ENCODE data around the gene CACNA1C.

The CACNA1C gene

DNA sequence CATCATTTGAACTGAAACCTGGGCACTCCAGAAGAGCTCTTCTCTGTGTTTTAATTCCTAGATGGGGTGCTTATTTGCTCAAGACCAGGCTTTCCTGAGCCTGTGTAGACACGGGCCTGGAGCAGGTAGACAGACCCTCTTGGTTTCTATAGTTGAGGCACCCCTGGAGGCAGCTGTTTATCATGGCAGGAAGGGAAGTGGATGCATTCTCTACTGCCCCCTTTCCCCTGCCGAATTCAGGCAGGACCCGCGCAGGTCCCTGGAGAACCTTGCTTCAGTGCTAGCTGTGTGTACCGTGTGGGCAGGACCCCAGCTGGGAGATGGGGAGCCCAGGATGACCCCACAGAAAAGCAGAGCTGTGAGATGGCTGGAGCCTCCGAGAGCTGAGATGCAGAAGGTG lies 6.0 kb downstream of the CACNA1C start:
- Histone ChIP-seq H3K9ac (ENCODE audit: low read depth, low read length) (no peak overlapping the region), H3K9me3 (replicated peaks; ENCODE audit: low read length) (no peaks in the 10 kb centered on the region), H3K36me3 (ENCODE audit: insufficient read depth, low read length) (no peaks in the 10 kb centered on the region), H3K4me3 (ENCODE audit: low read length) (no peak overlapping the region), H3K27me3 (ENCODE audit: control insufficient read depth, insufficient read depth, low read length) (peaks cover 64% of the 10 kb centered on the region), H3K4me2 (ENCODE audit: low read length) (no peak overlapping the region), H3K4me1 (ENCODE audit: control insufficient read depth, insufficient read depth, low read length) (no peaks in the 10 kb centered on the region)

DNA sequence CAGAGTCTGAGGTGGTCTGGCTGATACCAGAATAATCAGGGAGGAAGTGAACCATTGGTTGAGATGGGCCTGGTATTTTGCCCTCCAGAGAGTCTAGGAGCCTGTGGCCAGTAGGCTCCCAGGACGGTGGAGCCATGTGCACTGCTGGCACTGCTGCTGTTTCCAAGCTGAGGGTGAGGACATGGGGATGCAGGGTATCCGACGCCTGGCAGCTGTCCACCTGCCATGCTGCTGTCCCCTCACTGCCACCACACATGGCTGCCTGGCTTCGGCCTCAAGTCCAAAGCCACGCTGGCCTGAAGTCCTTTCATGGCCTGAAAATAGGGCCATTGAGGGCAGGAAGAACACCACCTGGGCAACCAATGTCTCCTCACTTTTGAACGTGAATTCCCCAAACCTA lies 8.6 kb downstream of the CACNA1C start:
- Histone ChIP-seq H3K4me2 (ENCODE audit: low read length) (no peak overlapping the region), H3K4me3 (ENCODE audit: low read length) (no peak overlapping the region), H3K36me3 (ENCODE audit: insufficient read depth, low read length) (no peaks in the 10 kb centered on the region), H3K4me1 (ENCODE audit: control insufficient read depth, insufficient read depth, low read length) (no peaks in the 10 kb centered on the region), H3K9me3 (replicated peaks; ENCODE audit: low read length) (no peaks in the 10 kb centered on the region), H3K9ac (ENCODE audit: low read depth, low read length) (no peak overlapping the region), H3K27me3 (ENCODE audit: control insufficient read depth, insufficient read depth, low read length) (peaks cover 59% of the 10 kb centered on the region)

- Histone ChIP-seq H3K27me3 (ENCODE audit: control insufficient read depth, insufficient read depth, low read length) (peaks cover 44% of the 10 kb centered on the region), H3K4me3 (ENCODE audit: low read length) (no peak overlapping the region), H3K4me1 (ENCODE audit: control insufficient read depth, insufficient read depth, low read length) (no peaks in the 10 kb centered on the region), H3K9me3 (replicated peaks; ENCODE audit: low read length) (peaks cover 2% of the 10 kb centered on the region), H3K36me3 (ENCODE audit: insufficient read depth, low read length) (no peaks in the 10 kb centered on the region), H3K9ac (ENCODE audit: low read depth, low read length) (no peak overlapping the region), H3K4me2 (ENCODE audit: low read length) (peak overlapping the region; percentile 32)
Observed at GRCh38 chr12:2064071-2064507, 11.3 kb downstream of the CACNA1C start.

GRCh38 chr12:2068653-2069052 lies 15.9 kb downstream of the CACNA1C start:
- peaks cover 9% of the 10 kb centered on the region for H3K9me3 ChIP-seq (replicated peaks; ENCODE audit: low read length)
- no peak overlapping the region for H3K9ac ChIP-seq (ENCODE audit: low read depth, low read length)
- no peak overlapping the region for H3K4me3 ChIP-seq (ENCODE audit: low read length)
- H3K36me3 ChIP-seq (ENCODE audit: insufficient read depth, low read length), result no peaks in the 10 kb centered on the region
- no peaks in the 10 kb centered on the region for H3K4me1 ChIP-seq (ENCODE audit: control insufficient read depth, insufficient read depth, low read length)
- no peak overlapping the region for H3K4me2 ChIP-seq (ENCODE audit: low read length)
- peaks cover 31% of the 10 kb centered on the region for H3K27me3 ChIP-seq (ENCODE audit: control insufficient read depth, insufficient read depth, low read length)

- peaks cover 25% of the 10 kb centered on the region for H3K27me3 ChIP-seq (ENCODE audit: control insufficient read depth, insufficient read depth, low read length)
- no peak overlapping the region for H3K9ac ChIP-seq (ENCODE audit: low read depth, low read length)
- H3K4me1 ChIP-seq (ENCODE audit: control insufficient read depth, insufficient read depth, low read length), result no peaks in the 10 kb centered on the region
- no peak overlapping the region for H3K4me2 ChIP-seq (ENCODE audit: low read length)
- no peak overlapping the region for H3K4me3 ChIP-seq (ENCODE audit: low read length)
- no peaks in the 10 kb centered on the region for H3K36me3 ChIP-seq (ENCODE audit: insufficient read depth, low read length)
- peaks cover 9% of the 10 kb centered on the region for H3K9me3 ChIP-seq (replicated peaks; ENCODE audit: low read length)
Observed at GRCh38 chr12:2070440-2071045, 17.8 kb downstream of the CACNA1C start.

- Histone ChIP-seq H3K4me3 (ENCODE audit: low read length) (no peak overlapping the region), H3K4me2 (ENCODE audit: low read length) (no peak overlapping the region), H3K4me1 (ENCODE audit: control insufficient read depth, insufficient read depth, low read length) (no peaks in the 10 kb centered on the region), H3K9ac (ENCODE audit: low read depth, low read length) (no peak overlapping the region), H3K27me3 (ENCODE audit: control insufficient read depth, insufficient read depth, low read length) (peaks cover 10% of the 10 kb centered on the region), H3K36me3 (ENCODE audit: insufficient read depth, low read length) (no peaks in the 10 kb centered on the region), H3K9me3 (replicated peaks; ENCODE audit: low read length) (peaks cover 4% of the 10 kb centered on the region)
Observed at GRCh38 chr12:2074792-2075191, 22.0 kb downstream of the CACNA1C start.

GRCh38 chr12:2075508-2076195 lies 22.9 kb downstream of the CACNA1C start:
- Histone ChIP-seq H3K27me3 (ENCODE audit: control insufficient read depth, insufficient read depth, low read length) (peaks cover 10% of the 10 kb centered on the region), H3K4me2 (ENCODE audit: low read length) (no peak overlapping the region), H3K4me1 (ENCODE audit: control insufficient read depth, insufficient read depth, low read length) (no peaks in the 10 kb centered on the region), H3K9ac (ENCODE audit: low read depth, low read length) (no peak overlapping the region), H3K36me3 (ENCODE audit: insufficient read depth, low read length) (no peaks in the 10 kb centered on the region), H3K4me3 (ENCODE audit: low read length) (no peak overlapping the region), H3K9me3 (replicated peaks; ENCODE audit: low read length) (no peaks in the 10 kb centered on the region)

DNA sequence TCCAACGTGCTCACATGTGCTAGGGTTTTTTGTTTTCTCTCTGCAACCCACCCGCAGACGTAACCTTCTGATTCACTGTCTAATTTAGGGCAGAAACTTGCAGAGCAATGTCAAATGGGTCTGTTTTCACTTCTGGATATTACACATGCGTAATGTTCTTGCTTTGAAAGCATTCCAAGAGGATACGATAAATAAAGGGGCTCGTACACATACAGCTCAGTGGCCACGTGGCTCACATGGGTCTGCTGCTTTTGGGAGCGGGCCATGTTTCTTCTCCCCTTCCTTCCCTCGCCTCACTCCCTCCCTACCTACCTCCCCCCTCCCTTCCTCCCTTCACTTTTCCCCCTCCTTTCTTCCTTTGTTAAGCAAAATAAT lies 23.4 kb downstream of the CACNA1C start:
- Histone ChIP-seq H3K4me3 (ENCODE audit: low read length) (no peak overlapping the region), H3K27me3 (ENCODE audit: control insufficient read depth, insufficient read depth, low read length) (peaks cover 10% of the 10 kb centered on the region), H3K9me3 (replicated peaks; ENCODE audit: low read length) (peaks cover 3% of the 10 kb centered on the region), H3K4me1 (ENCODE audit: control insufficient read depth, insufficient read depth, low read length) (no peaks in the 10 kb centered on the region), H3K4me2 (ENCODE audit: low read length) (no peak overlapping the region), H3K36me3 (ENCODE audit: insufficient read depth, low read length) (no peaks in the 10 kb centered on the region), H3K9ac (ENCODE audit: low read depth, low read length) (no peak overlapping the region)

GRCh38 chr12:2076728-2077127 lies 23.9 kb downstream of the CACNA1C start:
- Histone ChIP-seq H3K27me3 (ENCODE audit: control insufficient read depth, insufficient read depth, low read length) (peaks cover 10% of the 10 kb centered on the region), H3K4me2 (ENCODE audit: low read length) (no peak overlapping the region)

DNA sequence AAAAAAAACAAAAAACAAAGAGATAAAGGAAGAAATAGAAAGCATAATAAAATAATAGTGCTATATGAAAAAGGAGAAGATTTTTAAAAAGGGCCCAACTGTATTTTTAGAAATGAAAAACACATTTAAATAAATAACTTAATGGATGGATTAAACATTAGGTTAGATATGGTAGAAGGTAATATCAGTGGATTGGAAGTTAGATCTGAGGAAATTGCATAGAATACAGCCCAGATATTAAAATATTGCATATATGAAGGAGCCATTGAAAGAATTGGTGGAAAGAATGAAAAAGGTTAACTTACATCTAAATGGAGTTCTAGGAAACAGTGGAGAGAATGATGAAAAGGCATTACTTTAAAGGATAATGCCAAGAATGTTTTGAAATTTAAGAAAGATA lies 27.8 kb downstream of the CACNA1C start:
- Histone ChIP-seq H3K9ac (ENCODE audit: low read depth, low read length) (no peak overlapping the region), H3K27me3 (ENCODE audit: control insufficient read depth, insufficient read depth, low read length) (peaks cover 5% of the 10 kb centered on the region), H3K4me1 (ENCODE audit: control insufficient read depth, insufficient read depth, low read length) (peaks cover 5% of the 10 kb centered on the region), H3K36me3 (ENCODE audit: insufficient read depth, low read length) (no peaks in the 10 kb centered on the region), H3K9me3 (replicated peaks; ENCODE audit: low read length) (peaks cover 3% of the 10 kb centered on the region), H3K4me2 (ENCODE audit: low read length) (no peak overlapping the region), H3K4me3 (ENCODE audit: low read length) (no peak overlapping the region)

More at GRCh38 chr12:2076728-2077127, 23.9 kb downstream of the CACNA1C start:
- Histone ChIP-seq H3K4me3 (ENCODE audit: low read length) (no peak overlapping the region), H3K4me1 (ENCODE audit: control insufficient read depth, insufficient read depth, low read length) (no peaks in the 10 kb centered on the region), H3K9ac (ENCODE audit: low read depth, low read length) (no peak overlapping the region), H3K9me3 (replicated peaks; ENCODE audit: low read length) (peaks cover 3% of the 10 kb centered on the region), H3K36me3 (ENCODE audit: insufficient read depth, low read length) (no peaks in the 10 kb centered on the region)

GRCh38 chr12:2082321-2082720 lies 29.5 kb downstream of the CACNA1C start:
- H3K36me3 ChIP-seq (ENCODE audit: insufficient read depth, low read length), result no peaks in the 10 kb centered on the region
- no peak overlapping the region for H3K4me2 ChIP-seq (ENCODE audit: low read length)
- H3K27me3 ChIP-seq (ENCODE audit: control insufficient read depth, insufficient read depth, low read length), result peaks cover 14% of the 10 kb centered on the region
- H3K4me1 ChIP-seq (ENCODE audit: control insufficient read depth, insufficient read depth, low read length), result peaks cover 5% of the 10 kb centered on the region
- no peak overlapping the region for H3K4me3 ChIP-seq (ENCODE audit: low read length)
- H3K9ac ChIP-seq (ENCODE audit: low read depth, low read length), result no peak overlapping the region
- peaks cover 3% of the 10 kb centered on the region for H3K9me3 ChIP-seq (replicated peaks; ENCODE audit: low read length)

- H3K36me3 ChIP-seq (ENCODE audit: insufficient read depth, low read length), result no peaks in the 10 kb centered on the region
- H3K27me3 ChIP-seq (ENCODE audit: control insufficient read depth, insufficient read depth, low read length), result peaks cover 19% of the 10 kb centered on the region
- peaks cover 5% of the 10 kb centered on the region for H3K4me1 ChIP-seq (ENCODE audit: control insufficient read depth, insufficient read depth, low read length)
- peaks cover 3% of the 10 kb centered on the region for H3K9me3 ChIP-seq (replicated peaks; ENCODE audit: low read length)
- H3K9ac ChIP-seq (ENCODE audit: low read depth, low read length), result no peak overlapping the region
- H3K4me2 ChIP-seq (ENCODE audit: low read length), result no peak overlapping the region
- no peak overlapping the region for H3K4me3 ChIP-seq (ENCODE audit: low read length)
Observed at GRCh38 chr12:2083008-2083407, 30.2 kb downstream of the CACNA1C start.

Data from skeletal muscle satellite cell (primary cell).